Astrocyte of the cerebellum (primary cell): Measurements from ENCODE around the gene LMAN1L.

Experiments
- DNase-seq: peaks from one replicate; pipeline ENCODE4 v3.0.0-alpha.2; 2011; ENCODE audit warnings: low read depth
- H3K4me3 ChIP-seq: 2 replicates; pipeline ENCODE4 v1.5.1; 2011; ENCODE audit warnings: mild to moderate bottlenecking, low read depth, low read length, moderate library complexity
- in situ Hi-C: cut with HindIII; loops from 2 replicates; pipeline ENCODE4 v1.10.0; 2017; ENCODE audit warnings: low sequenced_read_pairs
- TF ChIP-seq, protein P1 (sequence below): IDR thresholded peaks from 2 replicates; pipeline ENCODE4 v1.5.1; 2012; ENCODE audit warnings: low read length, low read depth, moderate library complexity, mild to moderate bottlenecking; ENCODE audit errors: missing control alignments

The LMAN1L gene

DNA sequence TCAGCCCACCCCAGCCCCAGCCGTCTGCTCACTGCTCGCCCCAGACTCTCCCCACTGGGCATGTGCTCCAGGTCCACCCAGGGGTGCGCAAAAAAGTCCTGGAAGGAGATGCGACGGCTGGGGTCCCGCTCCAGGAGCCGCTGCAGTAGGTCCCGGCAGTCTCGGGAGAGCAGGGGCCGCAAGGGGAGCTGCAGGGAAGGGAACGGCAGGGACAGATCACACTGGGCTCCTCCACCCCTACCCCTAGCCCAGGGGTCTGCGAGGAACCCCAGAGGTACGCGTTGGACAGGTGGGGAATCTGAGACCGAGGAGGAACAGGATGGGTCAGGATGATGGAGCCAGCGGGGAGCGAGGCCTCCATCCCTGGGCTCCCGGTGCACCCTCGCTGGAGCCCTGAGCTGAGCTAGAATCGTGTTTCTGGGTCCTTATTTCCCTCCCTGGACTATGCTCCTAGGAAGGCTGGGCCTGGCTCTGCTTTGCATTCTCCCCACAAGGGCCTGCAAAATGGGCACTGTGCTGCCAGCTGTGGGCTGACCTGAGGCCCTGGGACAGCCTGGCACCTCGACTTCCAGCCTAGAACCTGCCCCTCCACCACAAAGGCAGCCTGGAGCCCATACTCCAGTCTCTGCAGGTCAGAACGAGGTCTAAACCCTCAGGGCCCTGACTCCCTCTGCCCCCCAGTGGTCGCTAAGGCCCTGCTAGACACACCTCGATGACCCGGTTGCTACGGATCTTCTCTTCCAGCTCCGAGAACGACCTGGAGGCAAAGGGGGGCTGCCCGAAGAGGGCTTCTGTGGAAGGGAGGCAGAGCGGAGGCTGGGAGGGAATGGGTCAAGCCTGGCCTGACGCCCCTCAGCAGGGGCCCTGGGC lies 27.1 kb downstream of the LMAN1L start:
- TF ChIP-seq, protein P1, sequence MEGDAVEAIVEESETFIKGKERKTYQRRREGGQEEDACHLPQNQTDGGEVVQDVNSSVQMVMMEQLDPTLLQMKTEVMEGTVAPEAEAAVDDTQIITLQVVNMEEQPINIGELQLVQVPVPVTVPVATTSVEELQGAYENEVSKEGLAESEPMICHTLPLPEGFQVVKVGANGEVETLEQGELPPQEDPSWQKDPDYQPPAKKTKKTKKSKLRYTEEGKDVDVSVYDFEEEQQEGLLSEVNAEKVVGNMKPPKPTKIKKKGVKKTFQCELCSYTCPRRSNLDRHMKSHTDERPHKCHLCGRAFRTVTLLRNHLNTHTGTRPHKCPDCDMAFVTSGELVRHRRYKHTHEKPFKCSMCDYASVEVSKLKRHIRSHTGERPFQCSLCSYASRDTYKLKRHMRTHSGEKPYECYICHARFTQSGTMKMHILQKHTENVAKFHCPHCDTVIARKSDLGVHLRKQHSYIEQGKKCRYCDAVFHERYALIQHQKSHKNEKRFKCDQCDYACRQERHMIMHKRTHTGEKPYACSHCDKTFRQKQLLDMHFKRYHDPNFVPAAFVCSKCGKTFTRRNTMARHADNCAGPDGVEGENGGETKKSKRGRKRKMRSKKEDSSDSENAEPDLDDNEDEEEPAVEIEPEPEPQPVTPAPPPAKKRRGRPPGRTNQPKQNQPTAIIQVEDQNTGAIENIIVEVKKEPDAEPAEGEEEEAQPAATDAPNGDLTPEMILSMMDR: no peak
- no peak for DNase-seq
- in situ Hi-C loops: no loop called here
- no peak overlapping the region for H3K4me3 ChIP-seq

DNA sequence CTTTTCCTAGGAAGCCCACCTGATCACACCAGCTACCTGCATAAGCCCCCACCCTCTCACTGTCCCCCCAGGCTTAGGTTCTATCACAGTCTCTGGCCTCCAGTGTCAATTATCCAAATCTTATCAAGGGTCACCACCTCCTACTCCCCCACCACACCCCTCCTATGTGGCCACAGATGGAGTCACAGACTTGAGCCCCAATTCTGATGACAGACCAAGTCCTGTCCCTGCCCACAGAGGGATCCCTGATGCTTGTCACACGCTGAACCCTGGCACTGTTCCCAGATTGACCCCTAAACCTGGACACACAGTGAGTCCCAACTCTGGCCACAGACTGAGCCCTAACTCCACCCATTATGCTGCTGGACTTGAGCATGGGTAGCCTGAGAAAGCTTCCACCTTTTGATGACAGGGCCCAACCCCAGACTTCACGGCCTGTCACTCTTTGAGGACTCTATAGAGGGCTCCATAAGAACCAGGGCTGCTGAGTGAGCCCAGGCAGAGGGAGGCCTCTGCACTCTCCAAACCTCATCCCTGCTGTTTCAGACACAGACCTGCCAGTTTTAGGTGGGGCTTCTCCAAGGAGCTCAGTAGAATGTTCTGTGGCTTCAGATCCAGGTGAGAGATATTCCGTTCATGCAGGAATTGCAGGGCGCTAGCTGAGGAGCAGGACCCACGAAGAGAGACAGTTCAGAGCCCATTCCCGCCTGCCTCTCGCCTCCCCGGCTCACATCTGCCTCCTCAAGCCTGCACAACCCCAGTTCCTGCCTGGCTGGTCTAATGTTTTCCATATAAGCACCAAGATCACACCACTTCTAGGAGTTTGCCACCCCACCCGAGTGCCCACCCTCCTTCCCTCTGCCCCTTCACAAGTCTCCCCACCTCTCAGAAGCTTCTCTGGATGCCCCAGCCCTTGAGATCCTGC lies 28.5 kb downstream of the LMAN1L start:
- TF ChIP-seq, protein P1: no peak
- in situ Hi-C loops: no loop called here
- DNase-seq: no peak
- H3K4me3 ChIP-seq: no peak overlapping the region

DNA sequence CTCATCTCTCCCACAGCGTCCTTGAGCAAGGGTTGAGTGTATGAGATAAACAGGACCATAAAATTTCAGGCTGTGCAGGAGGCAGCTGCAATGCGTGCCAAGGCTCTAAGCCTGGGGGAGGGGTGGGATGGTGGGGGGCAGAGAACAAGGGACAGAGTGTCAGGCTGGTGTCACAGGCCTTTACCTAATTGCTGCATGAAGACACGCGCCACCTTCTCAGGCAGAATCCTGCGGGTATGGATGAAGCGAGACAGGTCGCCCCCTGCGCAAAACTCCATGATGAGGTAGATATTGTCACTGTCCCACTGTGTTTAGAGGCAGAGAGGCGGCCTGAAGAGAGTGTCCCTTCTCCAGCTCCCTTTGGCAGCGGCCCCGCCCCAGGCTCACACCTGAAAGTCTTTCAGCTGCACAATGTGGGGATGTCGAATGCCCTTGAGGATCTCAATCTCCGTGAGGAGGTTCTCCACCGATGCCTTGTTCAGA lies 29.3 kb downstream of the LMAN1L start:
- in situ Hi-C loops: no loop called here
- TF ChIP-seq, protein P1: no peak
- peak overlapping the region; percentile 87 for H3K4me3 ChIP-seq
- no peak for DNase-seq

DNA sequence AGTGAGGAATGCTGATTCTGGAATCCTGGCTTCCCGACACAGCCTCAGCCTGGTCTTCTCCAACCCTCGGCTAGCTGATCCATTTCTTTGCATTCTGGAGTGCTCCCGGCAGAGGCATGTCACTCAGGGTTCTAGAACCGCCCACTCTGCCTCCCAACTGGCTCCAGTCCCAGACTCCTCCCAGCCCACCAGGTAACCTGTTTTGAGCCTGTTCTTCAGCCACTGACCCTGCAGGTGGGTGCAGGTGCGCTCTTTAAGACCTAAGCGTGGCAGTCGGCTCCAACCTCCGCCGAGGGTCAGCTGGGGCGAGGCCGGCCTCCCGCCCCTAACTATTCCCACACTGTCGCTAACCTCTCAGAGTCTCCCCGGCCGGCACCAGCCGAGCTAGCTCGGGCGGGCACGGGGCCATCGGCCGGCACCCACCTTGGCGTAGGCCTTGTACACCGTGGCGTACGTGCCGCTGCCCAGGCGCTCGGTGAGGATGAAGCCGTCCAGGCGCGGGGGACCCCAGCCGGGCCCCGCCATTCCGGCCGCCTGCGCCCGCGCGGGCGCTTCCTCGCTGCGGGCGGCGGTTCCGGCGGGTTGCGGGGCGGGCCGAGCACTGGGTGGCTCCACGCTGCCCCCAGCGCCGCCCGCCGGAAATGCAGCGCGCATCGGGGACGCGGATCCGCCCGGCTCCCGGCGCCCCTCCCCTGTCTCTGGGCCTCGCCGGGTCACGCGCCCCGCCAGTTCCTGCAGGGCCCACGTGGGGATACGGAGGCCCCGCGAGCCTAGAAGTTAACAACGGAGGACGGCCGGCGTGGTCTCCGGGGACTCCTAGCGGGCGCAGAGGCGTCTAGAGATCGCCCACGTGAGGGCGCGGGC lies 30.2 kb downstream of the LMAN1L start, which contains the start of gene ULK3:
ULK3 (minus strand) TSS at position 576 of the 864 bp plus-strand sequence; CDS start at position 525, 51 bp downstream.
- TF ChIP-seq, protein P1: peak; percentile 40
- peak; percentile 36 for DNase-seq
- in situ Hi-C loops: no loop called here
- peak within 1 kb of the TSS; percentile 87 for H3K4me3 ChIP-seq

DNA sequence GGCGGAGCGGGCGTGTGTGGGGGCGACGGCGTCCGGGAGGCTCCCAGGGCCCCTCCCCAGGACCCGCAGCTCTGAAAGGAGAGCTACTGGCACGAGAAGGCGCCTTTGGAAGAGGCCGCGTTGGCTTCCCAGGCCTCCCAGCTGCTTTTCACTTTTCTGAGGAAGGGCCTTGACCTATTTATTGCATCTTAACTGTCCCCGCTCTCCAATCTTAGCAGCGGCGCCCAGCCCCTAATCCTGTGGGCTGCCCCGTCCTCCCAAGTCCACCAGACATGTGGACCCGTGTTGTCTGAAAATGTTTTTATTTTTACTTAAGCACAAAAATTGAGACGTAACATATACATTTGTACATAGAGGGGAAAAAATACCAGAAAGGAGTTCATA lies 30.8 kb downstream of the LMAN1L start:
- TF ChIP-seq, protein P1: peak; percentile 1
- DNase-seq: no peak
- in situ Hi-C loops: no loop called here
- peak overlapping the region; percentile 87 for H3K4me3 ChIP-seq
